ENCODE data around the gene PIK3CA.

The PIK3CA gene

DNA sequence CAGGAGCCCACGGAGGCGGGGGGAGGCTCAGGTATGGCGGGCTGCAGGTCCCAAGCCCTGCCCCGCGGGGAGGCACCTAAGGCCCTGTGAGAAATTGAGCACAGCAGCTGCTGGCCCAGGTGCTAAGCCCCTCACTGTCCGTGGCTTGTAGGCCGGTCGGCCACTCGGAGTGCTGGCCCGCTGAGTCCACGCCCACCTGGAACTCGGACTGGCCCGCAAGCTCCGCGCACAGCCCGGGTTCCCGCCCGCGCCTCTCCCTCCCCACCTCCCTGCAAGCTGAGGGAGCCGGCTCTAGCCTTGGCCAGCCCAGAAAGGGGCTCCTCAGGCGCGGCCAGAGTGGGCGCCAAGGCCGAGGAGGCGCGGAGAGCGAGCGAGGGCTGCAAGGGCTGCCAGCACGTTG lies 115.0 kb downstream of the PIK3CA start:
- DNase-seq (ENCODE audit: low read depth): no peak
- TF ChIP-seq, protein P1, sequence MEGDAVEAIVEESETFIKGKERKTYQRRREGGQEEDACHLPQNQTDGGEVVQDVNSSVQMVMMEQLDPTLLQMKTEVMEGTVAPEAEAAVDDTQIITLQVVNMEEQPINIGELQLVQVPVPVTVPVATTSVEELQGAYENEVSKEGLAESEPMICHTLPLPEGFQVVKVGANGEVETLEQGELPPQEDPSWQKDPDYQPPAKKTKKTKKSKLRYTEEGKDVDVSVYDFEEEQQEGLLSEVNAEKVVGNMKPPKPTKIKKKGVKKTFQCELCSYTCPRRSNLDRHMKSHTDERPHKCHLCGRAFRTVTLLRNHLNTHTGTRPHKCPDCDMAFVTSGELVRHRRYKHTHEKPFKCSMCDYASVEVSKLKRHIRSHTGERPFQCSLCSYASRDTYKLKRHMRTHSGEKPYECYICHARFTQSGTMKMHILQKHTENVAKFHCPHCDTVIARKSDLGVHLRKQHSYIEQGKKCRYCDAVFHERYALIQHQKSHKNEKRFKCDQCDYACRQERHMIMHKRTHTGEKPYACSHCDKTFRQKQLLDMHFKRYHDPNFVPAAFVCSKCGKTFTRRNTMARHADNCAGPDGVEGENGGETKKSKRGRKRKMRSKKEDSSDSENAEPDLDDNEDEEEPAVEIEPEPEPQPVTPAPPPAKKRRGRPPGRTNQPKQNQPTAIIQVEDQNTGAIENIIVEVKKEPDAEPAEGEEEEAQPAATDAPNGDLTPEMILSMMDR (IDR thresholded peaks at IDR 0.05; ENCODE audit: low read depth, low read length, missing control alignments): no peak
- H3K4me3 ChIP-seq (ENCODE audit: low read depth, low read length): no peak overlapping the region

DNA sequence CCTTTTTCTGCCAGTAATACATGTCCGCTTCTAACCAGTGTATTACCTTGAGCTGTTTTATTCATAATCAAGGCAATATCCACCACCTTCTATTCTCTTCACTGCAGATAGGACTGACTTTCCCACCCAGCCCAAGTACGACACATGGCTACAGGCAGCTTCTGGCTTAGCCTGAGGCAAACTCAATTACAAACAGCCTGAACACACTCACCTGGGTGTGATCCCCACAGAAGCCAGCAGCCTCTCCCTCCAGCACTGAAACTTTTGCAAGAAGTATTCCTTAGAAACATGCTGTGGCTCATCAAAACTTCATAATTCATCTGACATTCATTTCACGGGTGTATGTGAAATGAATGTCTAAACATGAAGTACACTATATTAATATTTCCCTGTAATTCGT lies 116.3 kb downstream of the PIK3CA start:
- DNase-seq (ENCODE audit: low read depth): no peak
- H3K4me3 ChIP-seq (ENCODE audit: low read depth, low read length): no peak overlapping the region
- TF ChIP-seq, protein P1 (IDR thresholded peaks at IDR 0.05; ENCODE audit: low read depth, low read length, missing control alignments): no peak

DNA sequence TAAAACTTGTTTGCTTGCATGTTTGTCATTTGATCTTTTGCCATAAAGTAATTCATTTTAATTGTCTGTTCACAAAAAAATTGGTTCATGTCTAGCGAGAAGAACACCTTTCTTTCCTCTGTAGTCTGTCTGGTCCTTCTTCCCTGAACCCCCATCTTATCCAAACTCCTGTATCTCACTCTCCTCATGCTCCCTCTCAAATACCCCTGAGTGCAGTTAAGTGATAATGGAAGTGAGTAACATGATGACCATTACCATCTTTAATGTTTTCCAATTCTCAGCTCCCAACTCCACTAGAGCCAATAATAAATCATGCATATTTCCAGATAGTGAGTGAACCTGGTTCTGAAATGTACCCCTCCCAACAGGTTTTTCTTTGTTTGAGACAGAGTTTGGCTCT lies 116.9 kb downstream of the PIK3CA start:
- no peak overlapping the region for H3K4me3 ChIP-seq (ENCODE audit: low read depth, low read length)
- DNase-seq (ENCODE audit: low read depth): no peak
- TF ChIP-seq, protein P1 (IDR thresholded peaks at IDR 0.05; ENCODE audit: low read depth, low read length, missing control alignments): no peak

DNA sequence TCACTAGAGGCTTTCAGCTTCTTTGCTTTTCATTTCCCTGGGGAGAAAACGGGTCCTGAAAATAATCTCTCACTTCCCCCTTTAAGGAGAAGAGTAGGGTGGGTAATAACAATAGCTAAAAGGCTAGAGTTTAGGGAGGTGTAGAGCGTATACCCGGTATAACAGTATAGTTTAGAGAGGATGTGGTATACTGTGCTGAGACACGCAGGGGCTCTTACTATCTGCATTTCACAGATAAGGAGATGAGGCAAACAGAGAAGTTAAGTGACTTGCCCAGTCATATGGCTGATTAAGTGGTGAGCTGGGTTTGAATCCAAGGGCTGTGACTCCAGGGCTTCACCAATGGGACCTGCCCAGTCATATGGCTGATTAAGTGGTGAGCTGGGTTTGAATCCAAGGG lies 117.7 kb downstream of the PIK3CA start:
- H3K4me3 ChIP-seq (ENCODE audit: low read depth, low read length): no peak overlapping the region
- TF ChIP-seq, protein P1 (IDR thresholded peaks at IDR 0.05; ENCODE audit: low read depth, low read length, missing control alignments): no peak
- DNase-seq (ENCODE audit: low read depth): no peak

DNA sequence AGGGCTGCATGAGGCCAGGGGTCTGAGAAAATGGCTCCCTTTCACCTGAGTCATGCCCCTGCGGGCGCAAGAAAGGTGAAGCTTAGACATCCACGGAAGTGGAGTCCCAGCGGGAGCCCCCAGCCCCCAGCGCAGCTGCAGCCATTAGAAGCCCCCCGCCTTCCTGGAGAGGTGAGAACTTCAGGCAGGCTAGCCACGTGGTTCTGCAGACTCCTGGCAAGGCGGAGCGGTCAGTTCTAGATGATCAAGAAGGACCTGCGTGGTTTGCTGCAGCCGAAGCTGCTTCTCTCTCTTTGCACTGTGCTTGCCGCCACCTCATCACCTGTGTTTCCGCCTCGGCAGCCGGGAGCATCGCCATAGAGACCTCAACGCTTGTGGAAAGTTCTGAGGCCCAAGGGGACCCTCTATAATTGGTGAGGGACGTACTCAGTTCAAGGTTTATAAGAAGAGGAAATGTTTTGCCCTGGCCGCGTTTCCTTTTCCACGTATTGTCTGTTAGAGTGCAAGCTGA lies 118.6 kb downstream of the PIK3CA start:
- H3K4me3 ChIP-seq (ENCODE audit: low read depth, low read length): no peak overlapping the region
- no peak for DNase-seq (ENCODE audit: low read depth)
- TF ChIP-seq, protein P1 (IDR thresholded peaks at IDR 0.05; ENCODE audit: low read depth, low read length, missing control alignments): no peak

DNA sequence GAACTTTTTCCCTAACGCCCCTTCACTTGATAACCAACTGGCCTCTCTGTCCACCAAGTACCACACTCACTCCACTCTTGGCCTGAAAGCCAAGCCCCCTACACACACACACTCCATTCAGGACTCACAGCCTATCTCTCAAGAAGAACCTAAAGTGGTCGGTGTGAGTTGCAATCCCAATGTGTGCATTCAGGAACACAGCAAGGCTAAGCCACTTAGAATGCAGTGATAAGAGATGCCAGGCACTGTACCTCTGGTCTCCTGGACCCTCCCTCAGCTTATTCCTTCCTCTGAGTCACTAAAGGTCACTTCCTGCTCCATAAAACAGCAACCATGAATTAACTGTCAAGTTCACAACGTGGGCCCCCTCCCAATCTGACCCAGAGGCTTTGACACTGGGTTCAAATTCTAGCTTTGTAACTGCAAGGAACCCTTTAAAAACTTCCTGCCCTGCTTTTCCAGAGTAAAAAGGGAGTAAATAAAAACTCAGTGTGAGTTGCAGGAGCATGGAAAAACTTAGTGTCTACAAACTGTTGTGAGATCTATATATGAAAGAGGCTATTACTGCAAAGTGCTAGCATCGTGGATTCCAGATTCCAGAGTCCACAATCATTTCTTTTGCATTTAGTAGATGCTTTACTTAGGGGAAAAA lies 120.4 kb downstream of the PIK3CA start:
- H3K4me3 ChIP-seq (ENCODE audit: low read depth, low read length): no peak overlapping the region
- TF ChIP-seq, protein P1 (IDR thresholded peaks at IDR 0.05; ENCODE audit: low read depth, low read length, missing control alignments): no peak
- no peak for DNase-seq (ENCODE audit: low read depth)

DNA sequence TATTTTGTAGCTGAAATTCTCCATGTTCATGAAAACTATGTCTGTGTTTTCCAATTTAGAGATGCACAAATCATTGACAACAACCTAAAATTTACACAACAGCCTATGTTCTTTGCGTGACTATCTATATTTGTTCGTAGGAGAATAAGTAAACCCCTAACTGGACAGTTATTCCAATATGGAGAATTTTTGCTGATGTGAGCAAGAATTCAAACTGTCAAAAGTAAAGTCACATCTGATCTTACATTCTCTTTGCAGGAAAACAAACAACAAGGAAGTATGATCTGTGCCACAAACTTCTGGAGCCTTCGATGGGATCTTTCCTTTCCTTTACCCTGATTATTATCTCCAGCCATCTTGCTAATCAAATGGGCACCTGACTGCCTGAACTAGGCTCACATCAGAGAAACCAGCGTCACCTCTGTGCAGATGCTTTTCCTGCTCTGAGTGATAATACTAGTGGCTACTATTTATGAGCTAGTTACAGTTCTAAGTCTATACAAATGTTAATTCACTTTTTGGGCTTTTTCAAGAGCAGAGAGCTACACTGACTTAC lies 121.1 kb downstream of the PIK3CA start:
- H3K4me3 ChIP-seq (ENCODE audit: low read depth, low read length): no peak overlapping the region

More for the DNA sequence above, 121.1 kb downstream of the PIK3CA start:
- TF ChIP-seq, protein P1 (IDR thresholded peaks at IDR 0.05; ENCODE audit: low read depth, low read length, missing control alignments): no peak
- no peak for DNase-seq (ENCODE audit: low read depth)
